Measurements from ENCODE around the gene NDUFAF7. TPM values are rescaled to one million over a fixed set of nuclear protein-coding genes. Genes with fewer than 3 reads are reported as not detected.
A peak's percentile ranks its signal among the peaks of the same experiment; 100 is the strongest.

NDUFAF7 gene
- total and polyA plus RNA-seq, 2 of the 13 experiments (the other 11 are each of a cell fraction or from before 2014, with no cell fraction given) = 27.0 to 40.8 TPM

DNA sequence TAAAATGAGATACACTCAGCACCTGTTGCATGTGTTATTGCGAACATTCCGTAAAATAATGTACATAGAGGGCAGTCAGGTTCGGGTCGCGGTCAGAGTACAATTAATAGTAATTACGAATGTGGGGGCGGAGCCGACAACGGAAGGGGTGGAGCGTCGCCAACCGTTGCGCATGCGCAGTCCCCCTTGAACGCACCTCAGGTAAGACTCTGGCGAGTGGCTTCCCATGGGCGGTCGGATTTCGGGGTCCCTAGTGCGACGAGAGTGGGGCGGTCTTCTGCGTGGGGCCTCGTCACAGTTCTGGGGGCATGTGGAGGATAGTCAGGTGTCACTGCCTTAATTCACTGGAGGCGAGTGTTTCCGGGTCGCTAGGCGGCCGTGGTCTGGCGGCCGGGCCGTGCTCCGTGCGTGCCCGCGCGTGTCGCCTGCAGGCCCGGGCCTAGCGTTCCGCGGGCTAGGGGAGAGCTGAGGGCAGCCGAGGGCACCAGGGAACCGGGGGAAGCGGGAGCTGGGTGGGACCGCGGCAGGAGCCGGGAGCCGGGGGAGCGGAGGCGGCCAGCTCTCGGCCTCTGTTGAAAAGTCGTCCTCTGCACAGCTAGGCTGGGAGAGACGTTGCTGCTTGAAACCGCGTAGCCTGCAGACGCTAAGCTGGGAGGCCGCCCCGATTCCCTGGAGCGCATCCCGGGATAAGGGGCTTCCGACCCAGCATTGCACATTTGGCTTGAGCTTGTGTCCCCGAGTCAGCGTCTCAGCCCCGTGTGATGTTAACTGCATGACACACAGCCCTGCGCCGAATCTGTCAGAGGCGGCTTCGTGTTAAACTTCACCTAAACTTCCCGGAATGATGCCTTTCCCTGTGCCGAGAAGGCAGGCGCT lies 34.9 kb upstream of the NDUFAF7 start, which contains the start of gene CEBPZOS (continued):
- TF ChIP-seq PPARG (CRISPR knock-in tag; conservative IDR thresholded peaks at IDR 0.05) (no peak; the same call in 1 of the 2 replicates), AHR (CRISPR knock-in tag; IDR thresholded peaks at IDR 0.05) (peak; percentile 54; the same call in 1 of the 2 replicates), SYNCRIP (IDR thresholded peaks at IDR 0.05; ENCODE audit: insufficient read depth, low read depth, low read length) (no peak), TGIF2 (CRISPR knock-in tag; IDR thresholded peaks at IDR 0.05) (no peak; the same call in 1 of the 2 replicates), ZNF607 (CRISPR knock-in tag; IDR thresholded peaks at IDR 0.05; ENCODE audit: borderline replicate concordance) (peak; percentile 97), REXO4 (CRISPR knock-in tag; IDR thresholded peaks at IDR 0.05; ENCODE audit: borderline replicate concordance) (no peak; the same call in 1 of the 2 replicates), ZIK1 (CRISPR knock-in tag; IDR thresholded peaks at IDR 0.05; ENCODE audit: borderline replicate concordance, low read depth) (peak; percentile 73; the same call in 1 of the 2 replicates), SP5 (CRISPR knock-in tag; IDR thresholded peaks at IDR 0.05; ENCODE audit: borderline replicate concordance, low read depth) (peak; percentile 70), RCOR2 (CRISPR knock-in tag; IDR thresholded peaks at IDR 0.05) (no peak), CEBPB (IDR thresholded peaks at IDR 0.05; ENCODE audit: borderline replicate concordance, low read depth, low read length) (no peak), ZNF44 (CRISPR knock-in tag; IDR thresholded peaks at IDR 0.05) (0 out of 2 replicates have a peak, but pooled peaks have one; percentile 79), U2AF1 (optimal IDR thresholded peaks at IDR 0.05; ENCODE audit: low read depth, low read length) (peak; percentile 63)
- TF ChIP-seq, protein P1, sequence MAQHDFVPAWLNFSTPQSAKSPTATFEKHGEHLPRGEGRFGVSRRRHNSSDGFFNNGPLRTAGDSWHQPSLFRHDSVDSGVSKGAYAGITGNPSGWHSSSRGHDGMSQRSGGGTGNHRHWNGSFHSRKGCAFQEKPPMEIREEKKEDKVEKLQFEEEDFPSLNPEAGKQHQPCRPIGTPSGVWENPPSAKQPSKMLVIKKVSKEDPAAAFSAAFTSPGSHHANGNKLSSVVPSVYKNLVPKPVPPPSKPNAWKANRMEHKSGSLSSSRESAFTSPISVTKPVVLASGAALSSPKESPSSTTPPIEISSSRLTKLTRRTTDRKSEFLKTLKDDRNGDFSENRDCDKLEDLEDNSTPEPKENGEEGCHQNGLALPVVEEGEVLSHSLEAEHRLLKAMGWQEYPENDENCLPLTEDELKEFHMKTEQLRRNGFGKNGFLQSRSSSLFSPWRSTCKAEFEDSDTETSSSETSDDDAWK (CRISPR knock-in tag; IDR thresholded peaks at IDR 0.05) = no peak
- TF ChIP-seq, protein P2, sequence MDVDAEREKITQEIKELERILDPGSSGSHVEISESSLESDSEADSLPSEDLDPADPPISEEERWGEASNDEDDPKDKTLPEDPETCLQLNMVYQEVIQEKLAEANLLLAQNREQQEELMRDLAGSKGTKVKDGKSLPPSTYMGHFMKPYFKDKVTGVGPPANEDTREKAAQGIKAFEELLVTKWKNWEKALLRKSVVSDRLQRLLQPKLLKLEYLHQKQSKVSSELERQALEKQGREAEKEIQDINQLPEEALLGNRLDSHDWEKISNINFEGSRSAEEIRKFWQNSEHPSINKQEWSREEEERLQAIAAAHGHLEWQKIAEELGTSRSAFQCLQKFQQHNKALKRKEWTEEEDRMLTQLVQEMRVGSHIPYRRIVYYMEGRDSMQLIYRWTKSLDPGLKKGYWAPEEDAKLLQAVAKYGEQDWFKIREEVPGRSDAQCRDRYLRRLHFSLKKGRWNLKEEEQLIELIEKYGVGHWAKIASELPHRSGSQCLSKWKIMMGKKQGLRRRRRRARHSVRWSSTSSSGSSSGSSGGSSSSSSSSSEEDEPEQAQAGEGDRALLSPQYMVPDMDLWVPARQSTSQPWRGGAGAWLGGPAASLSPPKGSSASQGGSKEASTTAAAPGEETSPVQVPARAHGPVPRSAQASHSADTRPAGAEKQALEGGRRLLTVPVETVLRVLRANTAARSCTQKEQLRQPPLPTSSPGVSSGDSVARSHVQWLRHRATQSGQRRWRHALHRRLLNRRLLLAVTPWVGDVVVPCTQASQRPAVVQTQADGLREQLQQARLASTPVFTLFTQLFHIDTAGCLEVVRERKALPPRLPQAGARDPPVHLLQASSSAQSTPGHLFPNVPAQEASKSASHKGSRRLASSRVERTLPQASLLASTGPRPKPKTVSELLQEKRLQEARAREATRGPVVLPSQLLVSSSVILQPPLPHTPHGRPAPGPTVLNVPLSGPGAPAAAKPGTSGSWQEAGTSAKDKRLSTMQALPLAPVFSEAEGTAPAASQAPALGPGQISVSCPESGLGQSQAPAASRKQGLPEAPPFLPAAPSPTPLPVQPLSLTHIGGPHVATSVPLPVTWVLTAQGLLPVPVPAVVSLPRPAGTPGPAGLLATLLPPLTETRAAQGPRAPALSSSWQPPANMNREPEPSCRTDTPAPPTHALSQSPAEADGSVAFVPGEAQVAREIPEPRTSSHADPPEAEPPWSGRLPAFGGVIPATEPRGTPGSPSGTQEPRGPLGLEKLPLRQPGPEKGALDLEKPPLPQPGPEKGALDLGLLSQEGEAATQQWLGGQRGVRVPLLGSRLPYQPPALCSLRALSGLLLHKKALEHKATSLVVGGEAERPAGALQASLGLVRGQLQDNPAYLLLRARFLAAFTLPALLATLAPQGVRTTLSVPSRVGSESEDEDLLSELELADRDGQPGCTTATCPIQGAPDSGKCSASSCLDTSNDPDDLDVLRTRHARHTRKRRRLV (CRISPR knock-in tag; IDR thresholded peaks at IDR 0.05) = no peak; the same call in 1 of the 2 replicates
- TF ChIP-seq, protein P3, sequence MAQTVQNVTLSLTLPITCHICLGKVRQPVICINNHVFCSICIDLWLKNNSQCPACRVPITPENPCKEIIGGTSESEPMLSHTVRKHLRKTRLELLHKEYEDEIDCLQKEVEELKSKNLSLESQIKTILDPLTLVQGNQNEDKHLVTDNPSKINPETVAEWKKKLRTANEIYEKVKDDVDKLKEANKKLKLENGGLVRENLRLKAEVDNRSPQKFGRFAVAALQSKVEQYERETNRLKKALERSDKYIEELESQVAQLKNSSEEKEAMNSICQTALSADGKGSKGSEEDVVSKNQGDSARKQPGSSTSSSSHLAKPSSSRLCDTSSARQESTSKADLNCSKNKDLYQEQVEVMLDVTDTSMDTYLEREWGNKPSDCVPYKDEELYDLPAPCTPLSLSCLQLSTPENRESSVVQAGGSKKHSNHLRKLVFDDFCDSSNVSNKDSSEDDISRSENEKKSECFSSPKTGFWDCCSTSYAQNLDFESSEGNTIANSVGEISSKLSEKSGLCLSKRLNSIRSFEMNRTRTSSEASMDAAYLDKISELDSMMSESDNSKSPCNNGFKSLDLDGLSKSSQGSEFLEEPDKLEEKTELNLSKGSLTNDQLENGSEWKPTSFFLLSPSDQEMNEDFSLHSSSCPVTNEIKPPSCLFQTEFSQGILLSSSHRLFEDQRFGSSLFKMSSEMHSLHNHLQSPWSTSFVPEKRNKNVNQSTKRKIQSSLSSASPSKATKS (CRISPR knock-in tag; IDR thresholded peaks at IDR 0.05) = peak; percentile 94
- TF ChIP-seq, protein P4, sequence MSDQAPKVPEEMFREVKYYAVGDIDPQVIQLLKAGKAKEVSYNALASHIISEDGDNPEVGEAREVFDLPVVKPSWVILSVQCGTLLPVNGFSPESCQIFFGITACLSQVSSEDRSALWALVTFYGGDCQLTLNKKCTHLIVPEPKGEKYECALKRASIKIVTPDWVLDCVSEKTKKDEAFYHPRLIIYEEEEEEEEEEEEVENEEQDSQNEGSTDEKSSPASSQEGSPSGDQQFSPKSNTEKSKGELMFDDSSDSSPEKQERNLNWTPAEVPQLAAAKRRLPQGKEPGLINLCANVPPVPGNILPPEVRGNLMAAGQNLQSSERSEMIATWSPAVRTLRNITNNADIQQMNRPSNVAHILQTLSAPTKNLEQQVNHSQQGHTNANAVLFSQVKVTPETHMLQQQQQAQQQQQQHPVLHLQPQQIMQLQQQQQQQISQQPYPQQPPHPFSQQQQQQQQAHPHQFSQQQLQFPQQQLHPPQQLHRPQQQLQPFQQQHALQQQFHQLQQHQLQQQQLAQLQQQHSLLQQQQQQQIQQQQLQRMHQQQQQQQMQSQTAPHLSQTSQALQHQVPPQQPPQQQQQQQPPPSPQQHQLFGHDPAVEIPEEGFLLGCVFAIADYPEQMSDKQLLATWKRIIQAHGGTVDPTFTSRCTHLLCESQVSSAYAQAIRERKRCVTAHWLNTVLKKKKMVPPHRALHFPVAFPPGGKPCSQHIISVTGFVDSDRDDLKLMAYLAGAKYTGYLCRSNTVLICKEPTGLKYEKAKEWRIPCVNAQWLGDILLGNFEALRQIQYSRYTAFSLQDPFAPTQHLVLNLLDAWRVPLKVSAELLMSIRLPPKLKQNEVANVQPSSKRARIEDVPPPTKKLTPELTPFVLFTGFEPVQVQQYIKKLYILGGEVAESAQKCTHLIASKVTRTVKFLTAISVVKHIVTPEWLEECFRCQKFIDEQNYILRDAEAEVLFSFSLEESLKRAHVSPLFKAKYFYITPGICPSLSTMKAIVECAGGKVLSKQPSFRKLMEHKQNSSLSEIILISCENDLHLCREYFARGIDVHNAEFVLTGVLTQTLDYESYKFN (CRISPR knock-in tag; conservative IDR thresholded peaks at IDR 0.05) = peak; percentile 56
